Neural cell (in vitro differentiated cells): ENCODE data around the gene SF3B2. TPM values are rescaled to one million over a fixed set of nuclear protein-coding genes. Genes with fewer than 3 reads are reported as not detected.
A peak's percentile ranks its signal among the peaks of the same experiment; 100 is the strongest.

Experiments used
- H2AFZ ChIP-seq: fragments of 200-600, 300-800 bp; sonication (generic), shearing (Covaris generic); 2 replicates; pipeline ENCODE4 v1.6.0; 2014; ENCODE audit warnings: low read depth, mild to moderate bottlenecking, antibody characterized with exemption, low read length, moderate library complexity
- H3F3A ChIP-seq: fragments of 200-600 bp; shearing (Covaris generic); 2 replicates; pipeline ENCODE4 v1.6.1; 2016; ENCODE audit warnings: mild to moderate bottlenecking, moderate library complexity, mixed read lengths, antibody characterized with exemption, low read length; ENCODE audit not compliant: insufficient read depth, poor library complexity, severe bottlenecking
- H3K27ac ChIP-seq: fragments of 200-600, 300-800 bp; sonication (generic), shearing (Covaris generic); 2 replicates; pipeline ENCODE4 v1.5.1; 2014; ENCODE audit warnings: mild to moderate bottlenecking, low read length, moderate library complexity
- H3K27me3 ChIP-seq: fragments of 300-800, 200-600 bp; sonication (generic), shearing (Covaris generic); 2 replicates; pipeline ENCODE4 v1.6.0; 2014; ENCODE audit warnings: mild to moderate bottlenecking, low read depth, low read length, moderate library complexity; ENCODE audit not compliant: insufficient read depth
- H3K36me3 ChIP-seq: fragments of 300-800, 200-600 bp; sonication (generic), shearing (Covaris generic); 2 replicates; pipeline ENCODE4 v1.5.1; 2014; ENCODE audit warnings: mild to moderate bottlenecking, antibody characterized with exemption, low read length, moderate library complexity; ENCODE audit not compliant: insufficient read depth
- H3K4me2 ChIP-seq: fragments of 300-800, 200-600 bp; sonication (generic), shearing (Covaris generic); 2 replicates; pipeline ENCODE4 v1.6.0; 2014; ENCODE audit warnings: mild to moderate bottlenecking, low read length
- H3K4me3 ChIP-seq: fragments of 300-800, 200-600 bp; sonication (generic), shearing (Covaris generic); 2 replicates; pipeline ENCODE4 v1.5.1; 2014; ENCODE audit warnings: mild to moderate bottlenecking, low read length, moderate library complexity
- H3K79me2 ChIP-seq: fragments of 200-600 bp; shearing (Covaris generic); replicated peaks from 2 replicates; pipeline ENCODE4 v1.6.0; 2014; ENCODE audit warnings: mild to moderate bottlenecking, low read length, moderate library complexity; ENCODE audit not compliant: insufficient read depth
- H3K9ac ChIP-seq: fragments of 300-800, 200-600 bp; sonication (generic), shearing (Covaris generic); 2 replicates; pipeline ENCODE4 v1.6.1; 2016; ENCODE audit warnings: mild to moderate bottlenecking, low read length, mixed read lengths
- H3K9me2 ChIP-seq: fragments of 200-600 bp; shearing (Covaris generic); 2 replicates; pipeline ENCODE4 v1.6.1; 2016; ENCODE audit warnings: mild to moderate bottlenecking, low read length, mixed read lengths; ENCODE audit not compliant: insufficient read depth
- H3K9me3 ChIP-seq: fragments of 200-600, 300-800 bp; sonication (generic), shearing (Covaris generic); 2 replicates; pipeline ENCODE4 v1.6.1; 2016; ENCODE audit warnings: mild to moderate bottlenecking, mixed run types, low read length, moderate library complexity, mixed read lengths
- H4K20me1 ChIP-seq: fragments of 200-600 bp; shearing (Covaris generic); 2 replicates; pipeline ENCODE4 v1.6.1; 2016; ENCODE audit warnings: mild to moderate bottlenecking, mixed run types; ENCODE audit not compliant: insufficient read depth
- CTCF ChIP-seq: fragments of 450-650 bp; IDR thresholded peaks from 2 replicates; pipeline ENCODE4 v1.5.1; 2014; ENCODE audit warnings: antibody characterized with exemption, mild to moderate bottlenecking, moderate library complexity; ENCODE audit not compliant: poor library complexity, severe bottlenecking
- EP300 ChIP-seq: fragments of 450-650 bp; conservative IDR thresholded peaks from 2 replicates; pipeline ENCODE4 v1.6.1; 2014; ENCODE audit warnings: antibody characterized with exemption, mild to moderate bottlenecking, moderate library complexity; ENCODE audit not compliant: poor library complexity, severe bottlenecking
- EZH2 ChIP-seq: fragments of 200-600, 300-800 bp; shearing (Covaris generic), sonication (generic); IDR thresholded peaks from 2 replicates; pipeline ENCODE4 v1.6.1; 2014; ENCODE audit warnings: antibody characterized with exemption, low read length, borderline replicate concordance, mild to moderate bottlenecking; ENCODE audit not compliant: insufficient read depth, poor library complexity, severe bottlenecking
- MXI1 ChIP-seq: fragments of 450-650 bp; conservative IDR thresholded peaks from 2 replicates; pipeline ENCODE4 v1.6.1; 2014; ENCODE audit warnings: antibody characterized with exemption, mild to moderate bottlenecking; ENCODE audit not compliant: poor library complexity, severe bottlenecking
- POLR2AphosphoS5 ChIP-seq: IDR thresholded peaks from 2 replicates; pipeline ENCODE4 v1.6.1; 2012
- RAD21 ChIP-seq: fragments of 450-650 bp; conservative IDR thresholded peaks from 2 replicates; pipeline ENCODE4 v1.6.1; 2014; ENCODE audit warnings: antibody characterized with exemption, mild to moderate bottlenecking, moderate library complexity
- REST ChIP-seq: IDR thresholded peaks from 2 replicates; pipeline ENCODE4 v1.6.1; 2012; ENCODE audit warnings: borderline replicate concordance
- SMC3 ChIP-seq: fragments of 450-650 bp; conservative IDR thresholded peaks from 2 replicates; pipeline ENCODE4 v1.6.1; 2014; ENCODE audit warnings: antibody characterized with exemption, mild to moderate bottlenecking, moderate library complexity; ENCODE audit not compliant: poor library complexity
- TAF1 ChIP-seq: IDR thresholded peaks from 2 replicates; pipeline ENCODE4 v1.6.1; 2012; ENCODE audit warnings: low read depth
- polyA plus RNA-seq: library from polyadenylated mRNA; depleted of rRNA; stranded (reverse); fragments of >200 nt; gene quantifications from 2 replicates; pipeline ENCODE4 v1.2.3, GENCODE V29; 2014

The SF3B2 gene
- polyA plus RNA-seq, 1 donor from 2014 or later, result 121 TPM

GRCh38 chr11:66084821-66085475 is 32.8 kb downstream of the SF3B2 start:
- Histone ChIP-seq H2AFZ (no peak overlapping the region), H3K27me3 (no peaks in the 10 kb centered on the region), H3K9ac (peak overlapping the region; percentile 5), H3F3A (no peaks in the 10 kb centered on the region), H3K4me3 (peak overlapping the region; percentile 8), H3K79me2 (peaks cover 17% of the 10 kb centered on the region), H3K27ac (peak overlapping the region; percentile 1), H3K4me2 (peak overlapping the region; percentile 1), H3K9me2 (no peaks in the 10 kb centered on the region), H3K36me3 (no peaks in the 10 kb centered on the region), H4K20me1 (no peaks in the 10 kb centered on the region), H3K9me3 (no peaks in the 10 kb centered on the region)
- TF ChIP-seq EZH2 (no peak), SMC3 (no peak), EP300 (no peak)

DNA sequence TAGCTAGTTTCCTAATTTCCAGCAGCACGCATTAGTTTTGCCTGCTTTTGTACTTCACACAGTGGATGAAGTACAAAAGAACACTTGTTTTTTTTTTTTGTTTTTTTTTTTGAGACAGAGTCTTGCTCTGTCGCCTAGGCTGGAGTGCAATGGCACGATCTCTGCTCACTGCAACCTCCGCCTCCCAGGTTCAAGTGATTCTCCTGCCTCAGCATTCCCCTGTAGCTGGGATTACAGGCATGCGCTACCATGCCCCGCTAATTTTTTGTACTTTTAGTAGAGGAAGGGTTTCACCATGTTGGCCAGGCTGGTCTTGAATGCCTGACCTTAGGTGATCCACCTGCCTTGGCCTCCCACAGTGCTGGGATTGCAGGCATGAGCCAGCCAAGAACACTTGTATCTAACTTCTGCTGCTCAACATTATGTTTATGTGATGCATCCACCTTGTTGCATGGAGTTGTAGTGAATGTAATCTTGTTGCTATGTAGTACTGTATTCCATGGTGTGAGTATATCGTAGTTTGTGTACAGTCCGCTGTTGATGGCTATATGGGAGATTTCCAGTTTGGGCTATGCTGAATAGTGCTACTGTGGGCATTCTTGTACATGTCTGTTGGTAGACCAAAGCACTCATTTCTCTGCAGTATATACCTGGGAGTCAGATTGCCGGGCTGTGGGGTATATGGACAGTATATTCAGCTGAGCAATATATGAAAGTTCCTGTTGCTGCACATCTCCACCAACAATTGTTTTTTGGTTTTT is 35.2 kb downstream of the SF3B2 start:
- Histone ChIP-seq H3F3A (no peaks in the 10 kb centered on the region), H2AFZ (no peak overlapping the region), H3K79me2 (peaks cover 17% of the 10 kb centered on the region), H3K4me2 (no peak overlapping the region), H3K9me2 (no peaks in the 10 kb centered on the region), H4K20me1 (no peaks in the 10 kb centered on the region), H3K9me3 (no peaks in the 10 kb centered on the region), H3K36me3 (no peaks in the 10 kb centered on the region), H3K4me3 (no peak overlapping the region), H3K27ac (no peak overlapping the region), H3K27me3 (no peaks in the 10 kb centered on the region), H3K9ac (no peak overlapping the region)
- TF ChIP-seq EP300 (no peak), REST (no peak), TAF1 (no peak), RAD21 (no peak), SMC3 (no peak), CTCF (no peak), MXI1 (no peak), POLR2AphosphoS5 (no peak), EZH2 (no peak)
